GM18511 (cell line): ENCODE data around the gene LPCAT2.

Source experiments
- ATAC-seq: cut with Tn5 transposase; IDR thresholded peaks from one replicate; pipeline ENCODE4 v1.9.1; 2021; ENCODE audit warnings: mild to moderate bottlenecking, moderate library complexity; ENCODE audit not compliant: unreplicated experiment

LPCAT2 gene, protein sequence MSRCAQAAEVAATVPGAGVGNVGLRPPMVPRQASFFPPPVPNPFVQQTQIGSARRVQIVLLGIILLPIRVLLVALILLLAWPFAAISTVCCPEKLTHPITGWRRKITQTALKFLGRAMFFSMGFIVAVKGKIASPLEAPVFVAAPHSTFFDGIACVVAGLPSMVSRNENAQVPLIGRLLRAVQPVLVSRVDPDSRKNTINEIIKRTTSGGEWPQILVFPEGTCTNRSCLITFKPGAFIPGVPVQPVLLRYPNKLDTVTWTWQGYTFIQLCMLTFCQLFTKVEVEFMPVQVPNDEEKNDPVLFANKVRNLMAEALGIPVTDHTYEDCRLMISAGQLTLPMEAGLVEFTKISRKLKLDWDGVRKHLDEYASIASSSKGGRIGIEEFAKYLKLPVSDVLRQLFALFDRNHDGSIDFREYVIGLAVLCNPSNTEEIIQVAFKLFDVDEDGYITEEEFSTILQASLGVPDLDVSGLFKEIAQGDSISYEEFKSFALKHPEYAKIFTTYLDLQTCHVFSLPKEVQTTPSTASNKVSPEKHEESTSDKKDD

DNA sequence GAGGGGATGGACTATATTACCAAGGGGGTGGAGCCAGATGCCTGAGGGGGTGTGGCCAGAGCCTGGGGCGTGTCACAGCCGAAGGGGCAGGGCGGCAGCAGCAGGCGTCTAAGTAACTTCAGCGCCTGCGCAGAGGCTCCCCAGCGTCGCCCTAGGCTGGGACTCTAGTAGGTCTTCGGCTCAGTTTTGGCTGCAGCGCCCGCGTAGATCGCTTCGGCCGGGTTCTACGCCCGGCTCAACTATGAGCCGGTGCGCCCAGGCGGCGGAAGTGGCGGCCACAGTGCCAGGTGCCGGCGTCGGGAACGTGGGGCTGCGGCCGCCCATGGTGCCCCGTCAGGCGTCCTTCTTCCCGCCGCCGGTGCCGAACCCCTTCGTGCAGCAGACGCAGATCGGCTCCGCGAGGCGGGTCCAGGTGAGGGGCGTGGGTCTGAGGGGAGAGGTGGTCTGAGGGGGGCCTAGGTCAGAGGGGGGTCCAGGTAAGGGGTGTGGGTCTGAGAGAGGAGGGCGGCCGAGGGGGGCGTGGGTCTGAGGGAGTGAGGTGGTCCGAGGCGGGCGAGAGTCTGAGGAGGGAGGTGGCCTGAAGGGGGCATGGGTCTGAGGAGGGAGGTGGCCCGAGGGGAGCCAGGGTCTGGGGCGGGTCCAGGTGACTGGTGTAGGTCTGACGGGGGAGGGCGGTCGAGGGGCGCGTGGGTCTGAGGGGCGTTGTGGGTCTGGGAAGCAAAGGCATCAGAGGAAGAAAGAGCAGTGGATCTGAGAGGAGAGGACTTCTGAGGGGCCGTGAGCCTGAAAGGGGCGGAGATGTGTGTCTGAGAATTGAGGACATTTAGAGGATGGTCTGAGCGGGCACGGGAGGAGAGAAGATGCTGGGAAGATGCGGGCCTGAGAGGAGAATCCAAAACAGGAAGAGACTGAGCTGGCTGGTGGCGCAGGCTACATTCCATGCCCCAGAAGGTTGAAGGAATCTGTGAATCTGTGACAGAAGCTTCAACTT lies at the start of gene LPCAT2:
TSS of gene LPCAT2 (plus strand) at position 132 of the 991 bp plus-strand sequence. CDS start at position 242, 110 bp downstream.
- no peak for ATAC-seq

DNA sequence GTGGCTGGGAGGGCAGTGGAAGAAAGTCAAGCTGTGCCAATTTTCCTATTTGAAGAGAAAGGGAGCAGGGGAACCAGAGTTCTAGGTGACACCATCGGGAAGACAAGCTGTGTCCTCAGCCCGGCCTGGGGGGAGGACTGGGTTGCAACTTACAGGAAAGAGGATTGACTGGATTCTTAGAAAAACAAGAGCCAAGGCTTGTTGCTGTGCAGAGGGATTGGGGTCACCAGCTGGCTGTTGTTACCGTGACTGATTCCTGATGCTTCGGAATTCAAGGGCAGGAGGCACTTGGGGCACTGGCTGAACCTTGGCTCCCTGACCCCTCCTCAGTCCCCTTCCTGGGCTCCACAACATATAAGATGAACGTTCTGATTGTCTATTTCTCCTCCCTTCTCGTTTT lies 46.6 kb upstream of the LPCAT2 start:
- ATAC-seq: no peak

DNA sequence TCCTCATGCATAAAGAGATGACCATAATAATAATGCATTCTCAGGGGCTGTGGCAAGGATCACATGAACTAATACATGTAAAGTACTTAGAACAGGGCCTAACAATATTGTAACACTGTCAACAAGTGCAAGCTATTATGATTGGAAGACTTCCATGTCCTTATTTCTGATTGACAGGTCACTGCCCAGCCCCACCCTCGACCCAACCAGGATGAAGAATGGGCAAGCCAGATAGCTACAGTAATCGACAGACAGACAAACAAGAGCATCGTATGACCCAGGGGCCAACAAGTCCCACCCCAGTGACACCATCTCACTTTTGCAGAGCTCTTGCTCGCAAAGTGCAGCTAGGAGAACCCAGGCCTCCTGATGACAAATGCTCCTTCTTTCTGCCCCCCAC lies 44.5 kb upstream of the LPCAT2 start:
- no peak for ATAC-seq

DNA sequence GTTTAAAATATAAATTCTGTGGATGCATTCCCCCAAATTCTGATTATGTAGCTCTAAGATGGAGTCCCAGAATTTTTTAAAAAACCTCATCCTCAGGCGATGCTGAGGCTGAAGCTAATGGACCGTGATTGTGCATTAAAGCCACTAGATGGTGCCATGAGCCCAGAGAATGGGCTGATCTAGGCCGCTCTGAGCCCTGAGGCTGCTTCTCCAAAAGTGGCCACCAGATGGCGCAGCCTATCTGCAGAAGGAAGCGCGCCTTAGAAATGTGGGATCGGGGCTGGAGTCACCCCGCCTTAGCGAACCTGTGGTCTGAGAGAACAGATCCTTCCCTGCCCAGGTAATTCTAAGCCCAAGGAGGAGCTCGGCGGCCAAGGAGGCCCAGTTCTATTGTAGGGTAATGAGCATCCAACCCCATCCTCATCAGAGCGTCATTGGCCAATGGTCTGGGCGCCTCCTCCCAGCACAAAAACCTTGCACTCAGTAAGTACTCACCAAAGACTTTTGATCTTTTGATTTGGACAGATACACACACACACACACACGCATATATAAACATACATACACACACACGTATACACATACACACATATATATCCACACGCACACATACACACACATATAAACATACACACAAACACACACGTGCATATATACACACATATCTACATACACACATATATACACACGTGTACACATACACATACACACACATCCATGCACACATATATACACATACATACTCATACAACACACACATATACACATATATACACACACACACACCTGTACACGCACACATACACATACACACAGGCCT lies 43.6 kb upstream of the LPCAT2 start:
- ATAC-seq: peak; percentile 96

DNA sequence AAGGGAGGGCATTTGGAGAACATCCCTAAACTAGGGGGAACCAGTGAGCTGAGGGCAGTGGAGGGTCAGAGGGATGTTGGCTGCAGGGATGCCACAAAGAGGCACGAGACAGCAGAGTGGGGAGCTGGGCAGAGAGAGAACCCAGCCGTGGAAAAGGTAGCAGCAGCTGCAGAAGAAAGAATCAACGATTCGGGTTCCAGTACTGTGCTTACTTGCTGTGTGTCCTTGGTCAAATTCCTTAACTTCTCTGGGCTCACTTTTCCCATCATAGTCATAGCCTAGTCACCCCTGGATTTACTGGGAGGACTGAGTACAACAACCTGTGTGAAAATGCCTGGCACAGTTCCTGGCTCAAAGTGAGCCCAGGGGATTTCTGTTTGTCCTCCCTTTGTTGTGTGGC lies 42.7 kb upstream of the LPCAT2 start:
- no peak for ATAC-seq

DNA sequence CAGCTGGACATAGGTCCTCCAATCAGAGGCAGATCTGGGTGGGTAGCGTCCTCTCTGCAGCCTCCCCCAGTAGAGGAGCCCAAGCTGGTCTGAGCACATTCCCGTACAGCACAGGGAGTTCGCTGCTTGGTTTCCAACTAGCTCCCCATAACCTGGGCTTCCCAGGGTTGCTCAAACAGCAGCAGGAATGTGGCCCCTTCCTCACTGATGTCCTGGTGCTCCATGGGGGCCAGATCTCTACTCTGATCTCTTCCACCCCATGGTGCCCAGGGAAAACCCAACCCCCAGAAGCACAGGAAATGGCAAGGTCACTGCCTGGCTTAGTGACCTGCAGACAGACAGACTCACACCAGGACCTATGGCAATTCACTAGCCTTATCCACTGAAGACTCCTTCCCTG lies 41.0 kb upstream of the LPCAT2 start:
- ATAC-seq: no peak

DNA sequence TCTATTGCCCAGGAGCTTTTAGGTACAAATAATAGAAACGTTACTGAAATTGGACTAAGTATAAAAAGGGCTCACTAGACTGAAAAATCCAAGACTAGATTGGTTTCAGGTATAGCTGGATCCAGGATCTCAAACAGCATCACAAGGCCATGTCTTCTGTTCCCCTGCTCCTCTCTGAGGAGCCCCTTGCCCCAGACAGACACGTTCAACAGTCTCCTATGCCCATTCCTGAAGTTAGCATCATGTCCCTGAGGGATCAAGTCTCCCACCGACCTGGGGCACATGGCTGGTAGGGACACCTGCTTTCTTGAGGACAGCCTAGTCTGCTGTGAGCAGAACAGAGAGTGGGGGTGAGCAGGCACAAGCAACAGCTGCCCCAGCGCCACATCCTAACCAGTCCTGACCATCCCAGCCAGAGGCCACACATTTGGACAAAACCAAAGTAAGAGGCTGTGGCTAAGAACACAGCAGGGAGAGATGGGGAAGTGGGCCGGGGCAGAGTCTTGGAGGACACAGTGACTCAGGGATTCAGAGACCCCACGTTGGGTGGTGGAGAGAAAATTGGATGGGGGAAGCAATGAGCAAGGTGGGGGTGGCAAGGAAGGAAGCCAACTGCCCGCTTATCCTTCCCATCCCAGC lies 40.4 kb upstream of the LPCAT2 start:
- ATAC-seq: no peak

DNA sequence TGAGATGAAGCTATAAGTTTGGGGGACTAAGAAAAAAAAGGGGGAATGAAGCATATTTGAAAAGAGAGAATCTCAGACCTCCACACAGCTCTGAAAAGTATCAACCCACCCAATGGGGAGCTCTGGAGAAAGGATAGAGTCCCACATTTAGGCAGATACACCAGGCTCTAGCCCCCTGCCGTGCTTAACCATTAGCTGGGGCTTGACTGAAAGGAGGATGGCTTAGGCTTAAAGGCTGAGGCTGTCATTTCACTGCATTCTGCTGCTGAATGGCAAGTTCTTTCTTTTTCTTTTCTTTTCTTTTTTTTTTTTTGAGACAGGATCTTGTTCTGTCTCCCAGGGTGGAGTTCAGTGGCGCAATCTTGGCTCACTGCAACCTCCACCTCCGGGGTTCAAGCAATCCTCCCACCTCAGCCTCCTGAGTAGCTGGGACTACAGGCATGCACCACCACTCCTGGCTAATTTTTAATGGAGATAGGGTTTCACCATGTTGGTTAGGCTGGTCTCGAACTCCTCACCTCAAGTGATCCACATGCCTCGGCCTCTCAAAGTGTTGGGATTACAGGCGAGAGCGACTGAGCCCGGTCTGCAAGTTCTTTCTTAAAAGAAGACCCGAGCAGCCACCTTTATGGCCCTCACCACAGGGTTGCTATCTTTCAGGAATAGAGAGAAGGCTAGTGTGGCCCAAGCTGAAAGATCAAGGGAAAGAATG lies 38.9 kb upstream of the LPCAT2 start:
- no peak for ATAC-seq

DNA sequence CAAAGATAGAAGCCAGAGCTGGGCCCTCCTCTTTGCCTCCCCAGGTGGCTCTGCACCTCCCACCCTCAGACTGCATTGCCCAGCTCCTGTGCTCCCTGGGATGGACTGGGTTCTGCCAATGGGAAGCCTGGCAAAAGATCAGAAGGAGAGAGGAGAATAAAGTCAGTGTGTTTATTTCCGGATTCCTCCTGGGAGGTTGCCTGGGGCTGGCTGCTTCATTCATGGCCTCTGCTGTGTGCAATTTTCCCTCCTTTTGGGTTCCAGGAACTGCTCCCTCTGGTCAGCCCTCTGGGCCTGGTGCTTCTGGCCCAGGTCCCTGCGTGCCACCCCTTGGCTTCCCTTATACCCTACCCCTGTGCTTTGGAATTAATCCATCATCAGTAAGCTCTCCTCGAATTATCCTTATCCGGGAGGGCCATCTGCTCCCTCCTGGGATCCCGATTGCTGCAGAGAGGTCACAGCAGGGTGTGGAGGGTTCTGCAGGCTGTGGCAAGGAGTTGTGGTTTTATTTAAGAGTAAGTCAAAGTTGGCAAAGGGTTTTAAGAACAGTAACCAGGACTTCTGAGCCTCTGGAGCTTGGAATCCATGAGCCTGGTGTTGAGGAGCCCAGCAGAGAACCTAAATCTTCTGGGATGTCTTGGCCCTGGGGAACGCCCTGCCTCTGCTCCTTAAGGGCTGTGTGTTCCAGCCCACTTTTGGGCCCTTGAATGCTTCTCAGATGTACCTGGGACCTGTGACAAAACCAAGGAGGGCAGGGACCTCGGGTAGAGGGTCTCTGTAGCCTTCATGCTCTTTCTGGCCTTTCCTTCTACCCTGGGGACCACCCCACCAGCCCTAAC lies 38.1 kb upstream of the LPCAT2 start:
- no peak for ATAC-seq

DNA sequence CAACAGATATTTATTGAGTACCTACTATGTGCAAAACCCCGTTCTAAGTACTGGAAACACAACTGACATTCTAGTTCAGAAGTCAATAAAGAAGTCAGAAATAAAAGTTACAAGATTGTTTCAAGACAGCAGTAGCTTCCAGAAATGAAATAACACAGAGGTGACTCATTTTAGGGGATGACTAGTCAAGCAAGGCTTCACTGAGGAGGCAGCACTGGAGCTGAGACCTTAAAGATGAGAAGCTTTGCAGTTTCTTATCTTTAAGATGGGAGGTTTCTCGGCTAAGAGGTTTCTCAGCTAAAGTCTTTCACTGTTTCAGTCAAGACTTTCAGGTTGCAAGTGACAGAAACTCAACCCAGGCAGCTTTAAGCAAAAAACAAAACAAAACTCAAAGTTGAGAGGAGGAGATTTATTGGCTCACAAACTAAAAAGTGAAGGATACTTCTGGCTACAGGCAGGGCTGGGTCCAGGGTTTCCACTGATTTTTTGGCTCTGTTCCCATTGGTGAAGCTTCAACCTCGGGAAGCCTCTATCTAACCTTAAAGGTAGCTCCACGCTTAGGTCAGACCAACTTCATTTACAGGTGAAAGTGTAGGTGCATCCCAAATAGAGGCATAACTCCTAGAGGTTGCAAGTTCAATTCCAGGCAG lies 37.3 kb upstream of the LPCAT2 start:
- peak; percentile 72 for ATAC-seq

DNA sequence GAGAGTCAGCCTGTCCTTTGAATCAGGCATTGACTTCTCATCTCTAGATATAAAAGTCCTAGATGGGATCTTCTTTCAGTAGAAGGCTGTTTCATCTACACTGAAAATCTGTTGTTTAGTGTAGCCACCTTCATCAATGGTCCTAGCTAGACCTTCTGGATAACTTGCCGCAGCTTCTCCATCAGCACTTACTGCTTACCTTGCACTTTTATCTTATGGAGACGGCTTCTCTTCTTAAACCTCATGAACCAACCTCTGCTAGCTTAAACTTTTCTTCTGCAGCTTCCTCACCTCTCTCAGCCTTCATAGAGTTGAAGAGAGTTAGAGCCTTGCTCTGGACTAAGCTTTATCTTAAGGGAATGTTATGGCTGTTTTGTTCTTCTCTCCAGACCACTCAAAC lies 35.3 kb upstream of the LPCAT2 start:
- no peak for ATAC-seq

DNA sequence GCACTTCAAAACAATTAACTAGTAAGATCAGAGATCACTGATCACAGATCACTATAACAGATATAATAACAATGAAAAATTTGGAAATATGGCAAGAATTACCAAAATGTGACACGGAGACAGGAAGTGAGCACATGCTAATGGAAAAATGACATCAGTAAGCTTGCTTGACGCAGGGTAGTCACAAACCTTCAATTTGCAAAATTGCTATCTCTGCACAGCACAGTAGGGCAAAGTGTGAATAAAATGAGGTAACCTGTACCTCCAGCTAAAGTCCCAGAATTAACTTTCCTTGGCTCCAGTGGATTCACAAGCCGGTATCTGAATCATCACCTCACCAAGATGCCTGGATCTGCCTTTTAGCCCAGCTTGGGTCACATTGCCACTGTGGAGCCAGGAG lies 34.1 kb upstream of the LPCAT2 start:
- no peak for ATAC-seq

DNA sequence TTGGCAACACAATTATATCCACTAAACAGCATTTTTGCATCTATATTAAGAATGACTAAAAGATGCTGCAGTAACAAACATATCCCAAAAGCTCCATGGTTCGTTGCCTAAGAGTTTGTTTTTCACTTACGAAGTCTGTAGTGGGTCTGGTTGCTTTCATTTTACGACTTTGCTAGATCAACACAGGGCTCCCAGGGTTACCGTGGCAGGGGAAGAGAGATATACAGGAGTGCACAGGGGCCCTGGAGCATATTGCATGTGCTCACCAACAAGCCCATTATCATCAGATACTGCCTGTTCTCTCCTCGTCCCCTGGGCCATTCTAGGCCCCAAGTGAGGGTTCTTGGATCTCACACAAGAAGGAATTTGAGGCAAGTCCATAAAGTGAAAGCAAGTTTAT lies 33.0 kb upstream of the LPCAT2 start:
- no peak for ATAC-seq

DNA sequence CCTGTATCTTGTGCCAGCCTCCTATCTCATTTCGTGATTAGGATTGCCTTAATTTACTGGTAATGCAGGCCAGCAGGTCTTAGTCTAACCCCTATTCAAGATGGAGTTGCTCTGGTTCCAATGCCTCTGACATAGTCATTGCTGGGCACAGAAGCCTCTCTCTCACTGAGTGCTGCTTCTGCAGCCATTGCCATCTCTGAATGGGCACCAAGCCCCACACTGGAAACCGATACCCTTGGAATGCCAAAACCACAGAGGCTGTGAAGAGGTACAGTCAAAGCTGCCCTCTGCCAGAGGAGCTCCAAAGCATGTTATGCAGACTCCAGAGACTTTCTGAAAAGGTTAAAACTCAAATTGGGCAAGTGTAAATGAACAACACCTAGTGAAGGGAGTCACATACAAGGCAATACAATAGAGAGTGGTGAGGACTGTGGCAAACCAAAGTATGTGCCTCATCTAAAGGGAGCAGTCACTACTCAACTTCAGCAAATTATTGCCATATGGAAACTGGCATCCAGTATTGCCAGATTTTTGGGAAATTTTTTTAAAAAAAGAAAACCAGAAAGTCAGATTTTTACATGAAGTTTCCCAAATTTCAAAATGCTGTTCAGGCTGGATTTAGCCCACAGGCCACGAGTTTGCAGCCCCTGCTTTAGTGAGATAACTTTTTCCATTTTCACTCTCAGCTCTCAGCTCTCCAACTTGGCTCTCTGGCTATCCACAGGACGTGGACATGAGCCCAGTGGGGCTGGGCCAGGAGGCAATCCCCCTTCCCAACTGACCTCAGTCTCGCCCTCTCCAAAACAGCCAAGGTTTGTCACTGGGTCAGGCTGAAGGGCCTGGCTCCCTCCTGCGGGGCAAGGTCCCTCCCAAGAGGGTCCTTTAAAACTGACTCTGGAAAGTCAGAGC lies 32.0 kb upstream of the LPCAT2 start:
- no peak for ATAC-seq

DNA sequence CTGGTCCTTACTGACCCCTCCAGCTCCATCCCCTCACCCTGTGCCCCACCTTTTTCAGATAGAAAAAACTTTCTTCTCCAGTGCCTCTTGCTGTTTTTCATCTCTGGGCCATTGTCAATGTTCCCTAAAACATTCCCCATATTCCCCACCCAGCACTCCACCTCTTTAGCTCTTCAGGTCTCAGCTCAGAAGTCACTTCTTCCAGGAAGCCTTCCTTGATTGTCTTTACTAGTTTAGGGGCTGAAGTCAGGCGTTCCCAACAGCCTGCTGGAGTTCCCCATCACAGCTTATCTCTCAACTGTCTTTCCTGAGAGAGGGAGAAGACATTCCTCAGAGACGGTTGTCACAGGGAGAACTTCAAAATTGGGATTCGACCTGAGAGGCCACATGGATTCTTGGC lies 31.1 kb upstream of the LPCAT2 start:
- ATAC-seq: no peak

DNA sequence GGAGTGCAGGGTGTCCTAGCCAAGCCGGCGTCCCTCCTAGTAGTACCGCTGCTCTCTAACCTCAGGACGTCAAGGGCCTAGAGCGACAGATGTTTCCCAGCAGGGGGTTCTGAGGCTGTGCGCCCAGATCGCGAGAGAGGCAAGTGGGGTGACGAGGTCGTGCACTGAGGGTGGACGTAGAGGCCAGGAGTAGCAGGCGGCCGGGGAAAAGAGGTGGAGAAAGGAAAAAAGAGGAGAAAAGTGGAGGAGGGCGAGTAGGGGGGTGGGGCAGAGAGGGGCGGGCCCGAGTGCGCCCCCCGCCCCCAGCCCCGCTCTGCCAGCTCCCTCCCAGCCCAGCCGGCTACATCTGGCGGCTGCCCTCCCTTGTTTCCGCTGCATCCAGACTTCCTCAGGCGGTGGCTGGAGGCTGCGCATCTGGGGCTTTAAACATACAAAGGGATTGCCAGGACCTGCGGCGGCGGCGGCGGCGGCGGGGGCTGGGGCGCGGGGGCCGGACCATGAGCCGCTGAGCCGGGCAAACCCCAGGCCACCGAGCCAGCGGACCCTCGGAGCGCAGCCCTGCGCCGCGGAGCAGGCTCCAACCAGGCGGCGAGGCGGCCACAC lies 29.9 kb upstream of the LPCAT2 start, which contains the start of gene MMP2:
TSS of gene MMP2 (plus strand) at position 372 of the 603 bp plus-strand sequence. CDS start 282 bp downstream, outside the sequence.
- ATAC-seq: no peak
